ENCODE measurements around the gene PPP3CA. TPM values are rescaled to one million over a fixed set of nuclear protein-coding genes. Genes with fewer than 3 reads are reported as not detected.

PPP3CA gene
- total RNA-seq, 1 donor from 2014 or later = 64.5 TPM

- Histone ChIP-seq H3K36me3 (no peaks in the 10 kb centered on the region), H3K4me1 (peaks cover 0 to 3% of the 10 kb centered on the region in 2 donors), H3K27me3 (no peaks in the 10 kb centered on the region), H3K9me3 (no peaks in the 10 kb centered on the region), H3K4me3 (no peak overlapping the region), H3K27ac (no peak overlapping the region)
- DNase-seq (ENCODE audit: low spot score in 2 of 2) = no peak
- intact Hi-C loops (cut with DNase I) = no loop called here
- no peak for TF ChIP-seq CTCF (IDR thresholded peaks at IDR 0.05)
Measured at GRCh38 chr4:101328063-101328602, 19.2 kb downstream of the PPP3CA start.

- intact Hi-C loops (cut with DNase I) = no loop called here
- DNase-seq (ENCODE audit: low spot score in 2 of 2) = no peak
- Histone ChIP-seq H3K4me3 (no peak overlapping the region), H3K27ac (no peak overlapping the region), H3K36me3 (no peaks in the 10 kb centered on the region), H3K27me3 (no peaks in the 10 kb centered on the region), H3K9me3 (no peaks in the 10 kb centered on the region), H3K4me1 (peaks cover 0 to 10% of the 10 kb centered on the region in 2 donors)
- no peak for TF ChIP-seq CTCF (IDR thresholded peaks at IDR 0.05)
Measured at GRCh38 chr4:101326576-101326975, 20.8 kb downstream of the PPP3CA start.

- Histone ChIP-seq H3K9me3 (no peaks in the 10 kb centered on the region), H3K4me1 (peaks cover 0 to 11% of the 10 kb centered on the region in 2 donors), H3K4me3 (no peak overlapping the region), H3K27me3 (no peaks in the 10 kb centered on the region), H3K27ac (no peak overlapping the region), H3K36me3 (no peaks in the 10 kb centered on the region)
- TF ChIP-seq CTCF (IDR thresholded peaks at IDR 0.05) = no peak
- intact Hi-C loops (cut with DNase I) = no loop called here
- no peak for DNase-seq (ENCODE audit: low spot score in 2 of 2)
Measured at GRCh38 chr4:101322743-101323142, 24.6 kb downstream of the PPP3CA start.

- Histone ChIP-seq H3K4me3 (peak overlapping the region in 1 of 2 donors; percentile 32), H3K27ac (peak overlapping the region; percentile 45 to 51)
Measured at GRCh38 chr4:101321481-101322042, 25.8 kb downstream of the PPP3CA start.

GRCh38 chr4:101315786-101316185, 31.5 kb downstream of the PPP3CA start:
- no peak for DNase-seq (ENCODE audit: low spot score in 2 of 2)
- Histone ChIP-seq H3K36me3 (no peaks in the 10 kb centered on the region), H3K9me3 (no peaks in the 10 kb centered on the region), H3K4me1 (no peaks in the 10 kb centered on the region), H3K4me3 (no peak overlapping the region), H3K27me3 (no peaks in the 10 kb centered on the region), H3K27ac (no peak overlapping the region)
- no peak for TF ChIP-seq CTCF (IDR thresholded peaks at IDR 0.05)
- intact Hi-C loops (cut with DNase I) = no loop called here

More at GRCh38 chr4:101321481-101322042, 25.8 kb downstream of the PPP3CA start:
- no peak for DNase-seq (ENCODE audit: low spot score in 2 of 2)
- TF ChIP-seq CTCF (IDR thresholded peaks at IDR 0.05) = no peak
- intact Hi-C loops (cut with DNase I) = no loop called here
- H3K36me3 ChIP-seq = no peaks in the 10 kb centered on the region
- no peaks in the 10 kb centered on the region for H3K9me3 ChIP-seq
- H3K4me1 ChIP-seq = peaks cover 0 to 11% of the 10 kb centered on the region in 2 donors
- H3K27me3 ChIP-seq = no peaks in the 10 kb centered on the region
